Fibroblast of pulmonary artery (primary cell): ENCODE data around the gene PHACTR3.

Source experiments
- DNase-seq: peaks from one replicate; pipeline ENCODE4 v3.0.0-alpha.2; 2010; ENCODE audit warnings: low read depth
- H3K4me3 ChIP-seq: replicated peaks from 2 replicates; pipeline ENCODE4 v1.5.1; 2011; ENCODE audit warnings: low read depth, mild to moderate bottlenecking, control low read depth, low read length, moderate library complexity
- TF ChIP-seq, protein P1 (sequence below): IDR thresholded peaks from 2 replicates; pipeline ENCODE4 v1.5.1; 2011; ENCODE audit warnings: mild to moderate bottlenecking, control low read depth, low read length, inconsistent platforms; ENCODE audit errors: missing control alignments

PHACTR3 gene

DNA sequence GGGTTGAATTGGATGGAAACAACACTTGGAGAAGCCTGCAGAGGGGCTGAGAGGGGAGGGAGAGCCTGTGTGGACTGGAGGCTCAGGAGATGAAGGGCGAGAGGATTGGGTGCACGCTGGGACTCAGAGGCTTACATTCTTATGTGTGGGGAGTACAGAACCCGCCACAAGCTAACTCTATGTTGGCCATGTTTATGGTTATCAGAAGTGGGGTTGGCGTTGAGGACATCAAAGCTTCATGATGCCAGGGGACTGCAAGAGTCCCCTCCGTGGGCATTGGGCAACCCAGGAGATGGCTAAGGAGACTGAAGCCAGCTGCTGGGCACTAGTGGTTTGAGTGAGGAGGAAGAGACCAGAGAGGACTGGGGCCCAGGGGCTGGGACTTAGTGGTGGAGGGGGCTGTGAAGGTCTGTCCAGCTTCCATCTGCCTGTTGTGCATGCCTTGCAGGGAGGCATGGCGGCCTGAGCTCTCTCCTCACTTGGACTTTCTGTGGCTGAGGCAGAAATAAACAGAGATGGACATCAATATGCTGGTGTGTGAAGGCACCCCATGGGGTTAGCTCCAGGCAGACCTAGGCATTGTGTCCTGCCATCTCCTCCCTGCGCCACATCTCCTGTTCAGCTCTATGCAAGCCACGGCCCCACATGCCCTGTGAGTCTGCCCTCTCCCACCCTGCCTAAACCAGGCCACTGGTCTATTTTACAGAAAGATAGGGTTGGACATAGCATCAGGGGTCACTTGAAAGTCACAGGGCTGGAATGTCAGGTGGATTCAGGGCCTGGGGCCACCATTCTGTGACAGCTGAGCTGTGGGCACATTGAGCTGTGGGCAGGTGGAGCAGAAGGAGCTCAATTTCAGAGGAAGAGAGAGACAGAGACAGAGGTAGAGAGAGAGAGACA is 61.6 kb downstream of the PHACTR3 start:
- H3K4me3 ChIP-seq = no peak overlapping the region
- DNase-seq = no peak
- TF ChIP-seq, protein P1, sequence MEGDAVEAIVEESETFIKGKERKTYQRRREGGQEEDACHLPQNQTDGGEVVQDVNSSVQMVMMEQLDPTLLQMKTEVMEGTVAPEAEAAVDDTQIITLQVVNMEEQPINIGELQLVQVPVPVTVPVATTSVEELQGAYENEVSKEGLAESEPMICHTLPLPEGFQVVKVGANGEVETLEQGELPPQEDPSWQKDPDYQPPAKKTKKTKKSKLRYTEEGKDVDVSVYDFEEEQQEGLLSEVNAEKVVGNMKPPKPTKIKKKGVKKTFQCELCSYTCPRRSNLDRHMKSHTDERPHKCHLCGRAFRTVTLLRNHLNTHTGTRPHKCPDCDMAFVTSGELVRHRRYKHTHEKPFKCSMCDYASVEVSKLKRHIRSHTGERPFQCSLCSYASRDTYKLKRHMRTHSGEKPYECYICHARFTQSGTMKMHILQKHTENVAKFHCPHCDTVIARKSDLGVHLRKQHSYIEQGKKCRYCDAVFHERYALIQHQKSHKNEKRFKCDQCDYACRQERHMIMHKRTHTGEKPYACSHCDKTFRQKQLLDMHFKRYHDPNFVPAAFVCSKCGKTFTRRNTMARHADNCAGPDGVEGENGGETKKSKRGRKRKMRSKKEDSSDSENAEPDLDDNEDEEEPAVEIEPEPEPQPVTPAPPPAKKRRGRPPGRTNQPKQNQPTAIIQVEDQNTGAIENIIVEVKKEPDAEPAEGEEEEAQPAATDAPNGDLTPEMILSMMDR = no peak

DNA sequence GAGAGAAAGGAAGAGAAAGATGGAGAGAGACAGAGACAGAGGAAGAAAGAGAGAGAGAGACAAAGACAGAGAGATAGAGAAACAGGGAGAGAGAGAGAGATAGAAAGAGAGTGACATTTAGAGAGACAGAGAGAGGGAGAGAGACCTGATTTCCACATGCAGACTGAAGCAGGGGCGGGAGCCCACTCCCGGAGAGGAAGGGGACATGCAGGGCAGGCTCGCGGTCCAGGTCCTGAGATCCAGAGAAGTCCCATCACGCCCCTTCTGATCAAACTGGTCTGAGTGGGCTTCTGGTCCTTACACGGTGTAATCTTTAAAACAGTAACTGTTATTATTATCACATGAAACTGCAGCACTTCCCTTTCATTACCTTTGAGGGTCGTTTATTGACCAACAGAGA is 62.2 kb downstream of the PHACTR3 start:
- no peak for DNase-seq
- TF ChIP-seq, protein P1 = no peak
- H3K4me3 ChIP-seq = no peak overlapping the region

DNA sequence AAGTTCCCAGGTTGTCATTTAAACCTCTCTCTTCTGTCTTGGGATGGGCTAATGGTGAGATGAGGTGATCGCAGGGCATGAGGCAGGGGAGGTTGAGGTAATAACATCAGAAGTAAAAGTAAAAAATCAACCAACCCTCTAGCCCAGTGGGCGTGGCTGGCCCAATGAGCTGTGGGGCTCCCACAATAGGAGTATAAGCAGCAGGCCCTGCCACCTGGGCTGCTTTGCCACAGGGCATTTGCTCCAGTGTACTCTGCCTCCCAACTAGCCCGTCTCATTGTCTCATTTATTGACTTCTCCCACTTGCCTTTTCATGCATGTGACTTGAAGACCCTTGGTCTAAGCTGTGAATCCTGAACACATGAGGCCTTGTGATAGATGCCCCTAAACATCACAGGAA is 62.8 kb downstream of the PHACTR3 start:
- TF ChIP-seq, protein P1 = no peak
- H3K4me3 ChIP-seq = no peak overlapping the region
- DNase-seq = no peak

DNA sequence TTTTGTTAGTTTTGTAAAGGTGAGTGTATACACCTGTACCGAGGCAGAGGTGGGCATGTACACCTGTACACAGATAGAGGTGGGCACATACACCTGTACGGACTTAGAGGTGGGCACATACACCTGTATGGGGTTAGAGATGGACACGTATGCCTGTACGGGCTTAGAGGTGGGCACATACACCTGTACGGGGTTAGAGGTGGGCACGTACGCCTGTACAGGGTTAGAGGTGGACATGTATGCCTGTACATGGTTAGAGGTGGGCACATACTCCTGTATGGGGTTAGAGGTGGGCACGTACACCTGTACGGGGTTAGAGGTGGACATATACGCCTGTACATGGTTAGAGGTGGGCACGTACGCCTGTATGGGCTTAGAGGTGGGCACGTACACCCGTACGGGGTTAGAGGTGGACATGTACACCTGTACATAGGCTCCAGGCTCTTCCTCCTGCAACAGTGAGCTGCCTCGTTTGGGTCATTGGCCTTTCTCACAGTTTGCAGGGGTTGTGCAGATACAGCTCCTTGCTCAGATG is 63.7 kb downstream of the PHACTR3 start:
- TF ChIP-seq, protein P1 = no peak
- H3K4me3 ChIP-seq = no peak overlapping the region
- no peak for DNase-seq

DNA sequence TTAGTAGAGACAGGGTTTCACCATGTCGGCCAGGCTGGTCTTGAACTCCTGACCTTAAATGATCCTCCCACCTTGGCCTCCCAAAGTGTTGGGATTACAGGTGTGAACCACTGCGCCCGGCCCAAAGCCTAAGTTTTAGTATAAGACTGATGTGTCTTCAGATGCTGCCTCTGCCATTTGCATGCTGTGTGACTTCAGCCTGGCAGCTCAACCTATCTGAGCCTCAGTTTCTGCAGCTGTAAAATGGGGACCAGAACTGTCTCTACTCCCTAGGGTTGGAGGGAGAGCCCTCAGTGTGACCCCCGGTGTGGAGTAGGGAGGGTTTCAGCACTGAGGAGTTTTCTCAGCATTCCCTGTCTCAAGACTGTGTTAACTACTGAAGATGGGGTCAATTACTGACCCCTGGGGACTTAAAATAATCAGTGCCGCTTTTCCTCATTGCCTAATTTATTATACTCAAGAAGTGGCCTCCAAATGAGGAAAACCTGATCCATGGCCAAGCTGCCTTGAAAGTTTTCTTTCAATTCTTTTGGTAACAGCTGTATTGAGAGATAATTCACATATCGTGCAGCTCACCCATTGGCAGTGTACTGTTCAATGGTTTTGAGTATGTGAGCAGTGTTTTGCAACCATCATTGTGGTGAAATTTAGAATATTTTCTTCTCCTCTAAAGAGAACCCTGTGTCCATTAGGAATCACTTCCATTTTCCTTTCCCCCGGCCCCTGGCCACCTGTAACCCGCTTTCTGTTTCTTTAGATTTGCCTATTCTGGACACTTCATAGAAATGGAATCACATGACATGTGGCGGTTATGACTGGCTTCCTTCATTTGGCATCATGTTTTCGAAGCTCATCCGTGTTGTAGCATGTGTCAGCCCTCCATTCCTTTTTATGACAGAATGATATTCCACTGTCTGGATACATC is 64.8 kb downstream of the PHACTR3 start:
- TF ChIP-seq, protein P1 = no peak
- DNase-seq = no peak
- H3K4me3 ChIP-seq = no peak overlapping the region

DNA sequence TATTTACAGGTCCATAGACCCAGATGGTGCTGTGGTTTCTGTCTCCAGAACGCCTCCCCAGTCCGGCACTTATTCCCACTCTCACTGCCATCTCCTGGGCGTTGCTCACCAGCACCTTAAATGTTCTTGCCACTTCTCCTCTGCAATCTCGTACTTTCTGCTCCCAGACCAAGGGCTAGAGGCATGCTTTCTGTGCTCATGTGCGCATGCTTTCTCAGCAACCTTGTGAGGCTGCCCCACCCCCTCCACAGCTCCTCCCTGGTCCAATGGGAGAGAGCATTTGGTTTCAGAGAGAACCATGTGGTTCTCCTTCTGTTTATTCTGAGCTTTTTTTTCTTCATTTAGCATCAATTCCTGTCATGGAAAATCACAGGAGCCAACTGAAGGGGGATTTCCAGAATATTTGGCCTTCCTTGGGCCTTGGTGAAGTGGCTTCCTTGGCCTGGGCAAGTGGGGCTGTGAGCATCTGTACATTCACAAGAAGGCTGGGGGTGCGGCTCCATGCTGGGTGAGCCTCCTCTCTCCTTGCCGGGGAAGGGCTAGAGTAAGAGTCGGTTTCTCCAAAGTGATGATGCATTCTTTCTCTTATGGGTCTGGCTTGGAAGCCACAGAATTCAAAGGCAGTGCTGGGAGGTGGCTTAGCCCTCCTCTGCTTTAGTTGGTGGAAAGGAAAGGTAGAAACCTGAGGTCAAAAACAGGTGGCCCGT is 66.6 kb downstream of the PHACTR3 start:
- TF ChIP-seq, protein P1 = no peak
- no peak overlapping the region for H3K4me3 ChIP-seq
- DNase-seq = no peak
